Esophagus muscularis mucosa (tissue), 3 donors: ENCODE measurements around the gene VAV1.

Source experiments
- CTCF ChIP-seq, 3 experiments: fragments of 200-600 bp in 2 of 3; fragments of 450-650 bp in 1 of 3; sonication (generic) in 2 of 3; IDR thresholded peaks; one replicate each; pipeline ENCODE4 v1.5.1; 2017 to 2019; ENCODE audit warnings: antibody characterized with exemption in 3 of 3, mild to moderate bottlenecking in 2 of 3, moderate library complexity in 1 of 3
- EP300 ChIP-seq: sonication (generic); formaldehyde crosslinking; IDR thresholded peaks from one replicate; pipeline ENCODE4 v1.6.1; 2017; ENCODE audit warnings: antibody characterized with exemption

GRCh38 chr19:6769006-6769619 lies 3.4 kb upstream of the VAV1 start:
- peak; percentile 34 to 48 (median 37) for TF ChIP-seq CTCF (IDR thresholded peaks at IDR 0.05)
- no peak for TF ChIP-seq EP300
